Bone marrow (tissue), 2 donors: ENCODE results near the gene ALDH4A1.

Experiments
- DNase-seq, 2 donors: peaks; one replicate each; lab custom pipeline; 2025; lab: John Stamatoyannopoulos, UW

ALDH4A1 gene

DNA sequence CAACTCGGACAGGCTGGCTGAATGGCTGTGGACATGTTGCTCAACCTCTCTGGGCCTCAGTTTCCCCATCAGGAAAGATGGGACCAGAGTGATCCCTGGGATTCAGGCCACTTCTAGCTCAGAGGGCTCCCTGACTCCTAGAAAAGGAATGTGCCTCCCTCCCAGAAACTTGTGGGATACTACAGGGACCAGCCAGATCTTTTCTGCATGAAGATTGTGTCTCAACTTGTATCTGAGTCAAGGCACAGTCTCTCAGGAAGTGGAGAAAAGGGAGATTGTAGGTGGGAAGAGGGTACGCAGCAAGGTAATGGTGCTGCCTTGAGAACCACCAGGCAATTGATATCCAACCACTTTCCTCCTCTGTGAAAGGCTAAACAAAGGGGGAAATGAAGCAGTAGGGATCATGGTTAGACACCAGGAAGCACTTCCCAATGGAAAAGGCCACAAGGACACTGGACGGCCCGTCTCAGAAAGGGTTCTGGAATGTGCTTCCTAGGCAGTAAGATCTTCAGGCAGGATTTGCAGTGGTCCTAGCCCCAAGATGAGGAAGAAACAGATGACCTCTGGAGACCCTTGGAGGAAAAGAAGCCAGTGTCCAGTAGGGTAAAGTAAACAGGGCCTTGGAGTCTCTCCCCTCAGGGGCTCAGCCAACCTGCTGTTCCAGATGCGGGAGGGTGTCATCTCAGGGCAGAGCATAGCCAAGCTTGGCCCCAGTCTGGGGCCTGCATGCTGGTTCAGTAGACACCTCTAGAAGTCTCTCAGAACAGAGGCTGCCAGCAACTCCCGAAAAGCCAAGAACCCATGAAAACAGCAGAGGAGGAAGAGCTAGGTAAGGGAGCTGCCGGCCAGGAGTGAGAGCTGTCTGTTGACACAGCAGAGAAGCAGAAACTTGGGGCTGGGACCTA lies 37.3 kb upstream of the ALDH4A1 start:
- no peak for DNase-seq

DNA sequence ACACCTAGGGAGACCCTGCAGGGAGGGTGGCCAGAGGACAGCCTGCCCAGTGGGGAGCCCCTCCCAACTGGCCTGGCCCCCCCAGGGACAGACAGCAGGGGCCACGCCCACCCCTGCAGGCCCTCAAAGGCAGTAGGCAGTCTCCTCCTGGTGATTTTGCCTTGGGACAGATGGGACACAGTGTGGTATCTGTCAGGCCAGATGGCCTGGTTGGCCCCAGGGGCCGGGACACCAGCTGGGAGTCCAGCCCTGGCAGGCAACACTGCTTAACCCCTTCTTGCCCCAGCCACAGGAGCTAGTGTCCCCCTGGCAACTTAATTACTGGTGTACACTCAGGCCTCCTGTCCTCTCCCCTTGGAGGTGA lies 36.3 kb upstream of the ALDH4A1 start:
- DNase-seq = no peak

- no peak for DNase-seq
Measured at GRCh38 chr1:18938008-18938706, 35.8 kb upstream of the ALDH4A1 start.

DNA sequence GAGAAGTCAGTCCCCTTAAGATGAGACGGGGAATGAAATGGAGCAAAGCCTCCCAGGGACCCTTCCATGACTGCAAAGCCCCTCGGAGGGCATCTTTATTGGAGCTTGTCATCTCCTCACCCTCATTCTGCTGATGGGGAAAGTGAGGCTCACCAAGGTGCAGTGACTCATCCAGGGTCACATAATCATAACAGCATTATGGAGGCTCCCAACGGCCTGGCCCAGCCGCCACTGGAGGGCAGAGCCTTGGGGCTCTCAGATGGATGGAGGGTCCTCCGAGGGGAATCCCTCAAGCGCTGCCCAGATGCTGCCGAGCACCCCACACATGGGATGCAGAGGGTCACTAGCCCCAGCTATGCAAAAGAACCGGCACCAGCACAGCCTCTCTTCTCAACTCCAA lies 35.2 kb upstream of the ALDH4A1 start:
- DNase-seq = no peak

DNA sequence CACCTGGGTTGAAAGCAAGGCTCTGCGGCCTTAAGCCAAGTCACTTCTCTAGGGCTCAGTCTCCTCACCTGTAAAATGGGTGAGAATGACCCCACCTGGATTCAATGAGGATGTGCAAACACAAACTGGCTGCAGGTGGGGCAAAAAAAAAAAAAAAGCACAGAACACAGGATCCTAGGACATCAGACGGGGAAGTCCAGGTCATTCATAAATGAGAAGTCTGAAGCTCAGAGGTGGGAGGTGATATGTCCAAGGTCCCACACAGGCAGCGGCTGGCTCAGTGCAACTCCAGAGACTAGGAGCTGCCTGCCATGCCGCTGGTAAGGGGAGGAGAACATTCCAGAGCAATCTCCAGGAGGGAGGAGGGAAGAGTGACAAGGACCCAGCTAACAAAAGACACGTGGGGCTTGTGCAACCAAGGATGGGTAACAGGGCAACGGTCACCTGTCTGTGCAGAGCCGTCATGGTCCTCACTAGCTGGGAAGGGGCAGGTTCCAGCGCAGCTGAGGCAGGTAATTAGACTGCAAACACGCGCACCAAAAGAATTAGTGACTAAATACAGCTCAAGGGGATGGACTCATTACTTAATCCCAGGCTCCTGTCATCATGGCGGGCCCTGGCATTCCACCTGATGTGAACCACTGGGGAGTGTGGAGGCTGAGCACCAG lies 34.6 kb upstream of the ALDH4A1 start:
- no peak for DNase-seq

- DNase-seq = no peak
Measured at GRCh38 chr1:18936471-18936813, 34.1 kb upstream of the ALDH4A1 start.

DNA sequence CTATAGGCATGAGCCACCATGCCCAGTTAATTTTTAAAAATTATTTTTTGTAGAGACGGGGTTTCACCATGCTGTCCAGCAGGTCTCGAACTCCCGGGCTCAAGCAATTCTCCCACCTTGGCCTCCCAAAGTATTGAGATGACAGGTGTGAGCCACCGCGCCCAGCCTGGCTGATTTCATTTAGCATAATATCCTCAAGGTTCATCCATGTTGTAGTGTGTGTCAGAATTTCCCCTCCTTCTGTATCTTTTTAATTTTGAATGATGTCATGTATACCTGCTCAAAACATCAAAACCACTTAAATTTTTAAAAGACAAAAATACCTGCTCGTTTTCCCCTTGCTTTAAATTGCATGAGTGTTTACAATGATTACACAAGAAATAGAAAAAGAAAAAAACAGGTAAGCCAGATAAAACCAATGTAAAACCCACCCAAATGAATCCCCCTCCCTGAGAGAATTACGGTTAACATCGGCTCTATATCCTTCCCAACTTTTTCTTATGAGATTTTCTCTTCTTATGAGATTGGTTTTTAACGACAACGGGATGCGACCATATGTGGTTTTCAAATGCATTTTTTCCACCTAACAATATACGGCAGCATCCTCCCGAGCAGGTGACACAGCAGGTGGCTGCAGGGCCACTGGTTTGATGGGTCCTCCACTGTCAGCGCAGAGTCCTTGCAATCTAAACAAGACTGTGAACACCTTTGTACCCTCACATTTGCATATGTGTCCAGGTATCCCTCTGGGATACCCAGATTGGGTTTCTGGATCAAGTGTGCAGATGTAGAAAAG lies 32.0 kb upstream of the ALDH4A1 start:
- DNase-seq = no peak

GRCh38 chr1:18932879-18933278 lies 30.5 kb upstream of the ALDH4A1 start:
- no peak for DNase-seq

GRCh38 chr1:18932387-18932786 lies 30.0 kb upstream of the ALDH4A1 start:
- no peak for DNase-seq

GRCh38 chr1:18931730-18932129 lies 29.4 kb upstream of the ALDH4A1 start:
- no peak for DNase-seq

- DNase-seq = no peak
Measured at GRCh38 chr1:18929686-18930085, 27.3 kb upstream of the ALDH4A1 start.

- no peak for DNase-seq
Measured at GRCh38 chr1:18928985-18929384, 26.6 kb upstream of the ALDH4A1 start.

DNA sequence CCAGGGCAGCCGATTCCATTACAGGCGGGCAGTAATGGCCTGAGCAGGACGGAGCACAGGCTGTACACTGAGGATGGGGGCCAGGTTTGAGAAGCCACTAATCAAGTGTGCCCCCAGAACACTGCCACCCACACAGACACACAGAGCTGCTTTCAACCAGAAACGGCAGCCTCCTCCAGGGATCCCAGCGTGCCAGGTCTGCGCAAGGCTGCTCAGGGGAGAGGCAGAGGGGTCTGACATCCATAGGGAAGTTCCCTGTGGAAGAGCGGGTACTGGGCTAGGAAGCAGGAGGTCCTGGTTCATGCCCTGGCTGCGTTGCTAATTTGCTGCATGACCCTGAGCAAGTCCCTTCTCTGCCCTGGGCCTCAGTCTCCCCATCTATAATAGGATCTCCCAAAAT lies 26.1 kb upstream of the ALDH4A1 start:
- no peak for DNase-seq

GRCh38 chr1:18927654-18928272 lies 25.4 kb upstream of the ALDH4A1 start:
- DNase-seq = peak in 1 of 2 donors; percentile 79

- DNase-seq = no peak
Measured at GRCh38 chr1:18927082-18927653, 24.8 kb upstream of the ALDH4A1 start.

- peak; percentile 86 to 95 for DNase-seq
Measured at GRCh38 chr1:18926315-18927081, 24.1 kb upstream of the ALDH4A1 start.

- DNase-seq = no peak
Measured at GRCh38 chr1:18925279-18925678, 22.9 kb upstream of the ALDH4A1 start.

DNA sequence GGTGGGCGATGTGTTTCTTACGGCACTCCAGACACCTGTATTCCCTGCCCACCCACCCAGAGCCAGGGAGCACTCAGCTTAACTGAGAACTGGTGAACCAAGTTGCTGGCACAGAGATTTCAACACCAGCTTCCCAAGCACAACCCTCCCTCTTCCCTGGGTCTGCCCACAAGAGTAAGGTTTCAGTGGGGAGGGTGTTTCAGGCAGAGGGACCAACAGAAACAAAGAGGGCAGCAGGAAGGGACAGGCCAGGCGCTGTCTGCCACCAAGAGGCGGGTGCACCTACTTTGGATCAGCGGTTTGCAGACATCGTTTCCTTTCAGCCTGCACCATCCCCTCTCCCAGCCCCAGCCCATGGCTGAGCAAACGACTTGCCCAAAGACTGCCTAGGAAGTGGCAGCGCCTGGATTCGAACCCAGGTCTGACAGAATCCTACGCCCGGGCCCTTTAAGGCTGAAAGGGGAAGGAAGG lies 21.9 kb upstream of the ALDH4A1 start:
- peak in 1 of 2 donors; percentile 35 for DNase-seq

DNA sequence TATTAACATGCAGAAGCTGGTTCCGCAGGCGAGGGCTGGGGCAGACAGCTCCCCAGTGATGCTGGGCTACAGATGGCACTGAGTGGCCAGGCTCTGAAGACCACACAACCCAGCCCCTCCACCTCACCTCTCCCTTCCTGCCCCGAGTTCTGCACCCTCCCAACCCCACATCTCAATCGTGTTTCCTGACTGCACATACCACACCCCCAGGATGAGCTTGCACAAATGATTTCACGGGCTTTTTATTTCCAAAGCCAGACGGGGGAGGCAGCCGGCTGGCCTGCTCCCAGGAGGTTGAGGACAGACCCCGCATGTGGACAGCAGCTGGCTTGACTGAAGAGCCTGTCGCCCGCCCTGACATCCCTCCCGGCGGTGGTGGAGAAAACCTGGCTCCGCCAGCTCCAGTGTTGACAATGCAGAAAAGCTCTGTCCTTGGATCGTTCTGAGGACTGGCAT lies 21.4 kb upstream of the ALDH4A1 start:
- DNase-seq = peak in 1 of 2 donors; percentile 74
